Activated CD8-positive, alpha-beta memory T cell treated with anti-CD3 and anti-CD28 coated beads, Interleukin-2, amount 50 U/mL, for 24 hours (primary cell): ENCODE measurements around the gene IPMK.

Experiments used
- DNase-seq: peaks from one replicate; pipeline ENCODE4 v3.0.0-alpha.2; 2020; ENCODE audit errors: extremely low read depth

IPMK gene

DNA sequence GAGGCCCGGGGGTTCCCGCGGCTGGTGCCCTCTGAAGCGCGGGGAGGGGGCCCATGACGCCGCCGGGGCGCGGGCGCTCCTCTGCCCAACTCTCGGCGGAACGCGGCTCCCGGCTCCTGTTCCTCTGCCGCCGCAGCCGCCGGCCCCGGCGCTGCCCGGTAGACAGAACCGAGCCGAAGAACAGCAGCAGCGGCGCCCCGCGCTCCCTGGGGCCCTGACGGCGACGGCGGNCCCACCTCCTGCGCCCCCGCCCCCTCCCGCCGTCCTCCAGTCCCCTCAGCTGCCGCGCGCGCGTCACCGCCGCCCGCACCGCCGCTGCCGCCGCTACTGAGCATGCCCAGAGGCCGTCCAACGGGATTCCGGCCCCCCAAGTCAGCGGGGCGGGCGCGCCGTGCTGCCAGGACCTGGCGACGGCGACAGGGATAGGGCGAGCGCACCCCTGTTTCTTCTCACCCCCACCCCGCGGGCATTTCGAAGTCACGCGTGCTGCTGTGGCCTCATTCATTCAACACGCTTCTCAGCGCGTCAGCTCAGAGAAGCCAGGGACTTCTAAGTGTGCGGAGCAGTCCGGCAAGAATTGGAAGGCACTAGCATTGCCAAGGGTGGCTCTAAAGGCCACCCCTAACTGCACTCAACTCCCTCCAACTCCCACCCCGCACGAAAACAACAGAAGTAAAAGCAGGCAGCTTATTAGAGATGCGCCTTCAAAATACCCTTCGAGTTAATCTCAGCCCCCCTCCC, at the start of gene IPMK:
IPMK (minus strand) TSS at position 182 of the 741 bp plus-strand sequence. CDS start 283 bp downstream, outside the sequence.
- peak; percentile 82 for DNase-seq

DNA sequence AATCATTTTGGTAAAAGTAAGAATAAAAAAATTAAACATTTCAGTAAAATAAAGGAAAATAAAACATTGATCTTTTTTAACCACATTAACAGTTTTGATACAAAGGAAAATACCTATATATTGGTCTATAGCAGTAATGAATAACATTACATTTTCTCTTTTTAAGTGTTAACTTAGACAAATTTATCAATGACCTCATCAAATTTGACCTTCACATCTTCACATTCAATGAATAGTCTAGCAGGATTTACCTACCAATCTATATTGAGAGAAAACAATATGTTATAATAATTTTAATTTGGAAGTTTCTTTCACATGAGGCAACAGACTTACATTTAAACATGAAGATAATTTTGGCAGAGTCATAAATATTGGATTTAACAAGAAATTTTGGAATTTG, 49.2 kb upstream of the IPMK start:
- DNase-seq: no peak

DNA sequence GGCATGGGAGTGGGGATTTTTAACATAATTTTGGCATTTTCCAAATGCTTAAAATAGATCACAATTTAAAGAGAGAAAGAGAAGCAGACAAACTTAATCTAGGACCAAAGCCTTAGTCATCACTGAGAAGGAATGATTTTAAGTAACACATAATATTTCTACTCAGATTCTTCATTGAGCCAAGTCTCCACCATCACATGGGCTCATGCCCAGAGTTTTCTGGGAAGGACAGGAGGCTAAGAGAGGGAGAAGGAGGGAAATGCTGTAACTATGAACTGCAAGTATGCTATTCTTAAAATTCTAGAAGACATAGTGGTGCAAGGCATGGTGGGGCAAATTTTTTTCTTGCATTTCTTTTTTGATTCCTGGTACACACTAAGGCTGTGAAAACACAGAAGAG, 43.3 kb upstream of the IPMK start:
- DNase-seq: no peak

DNA sequence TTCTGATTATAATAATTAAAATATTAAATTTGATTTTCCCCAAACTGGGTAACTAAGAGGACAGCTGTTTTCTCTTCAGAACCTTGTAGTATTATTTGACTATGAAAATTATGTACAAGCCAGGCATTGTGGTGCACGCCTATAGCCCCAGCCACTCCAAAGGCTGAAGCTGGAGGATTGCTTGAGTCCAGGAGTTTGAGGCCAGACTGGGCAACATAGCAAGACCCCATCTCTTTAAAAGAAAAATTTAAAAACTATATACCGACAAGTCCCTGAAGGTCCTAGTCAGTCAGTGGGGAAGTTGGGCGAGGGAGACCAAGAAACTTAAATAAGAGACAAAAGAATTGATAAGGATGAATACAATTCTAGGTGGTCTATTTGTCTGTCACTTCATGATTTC, 40.0 kb upstream of the IPMK start:
- no peak for DNase-seq

DNA sequence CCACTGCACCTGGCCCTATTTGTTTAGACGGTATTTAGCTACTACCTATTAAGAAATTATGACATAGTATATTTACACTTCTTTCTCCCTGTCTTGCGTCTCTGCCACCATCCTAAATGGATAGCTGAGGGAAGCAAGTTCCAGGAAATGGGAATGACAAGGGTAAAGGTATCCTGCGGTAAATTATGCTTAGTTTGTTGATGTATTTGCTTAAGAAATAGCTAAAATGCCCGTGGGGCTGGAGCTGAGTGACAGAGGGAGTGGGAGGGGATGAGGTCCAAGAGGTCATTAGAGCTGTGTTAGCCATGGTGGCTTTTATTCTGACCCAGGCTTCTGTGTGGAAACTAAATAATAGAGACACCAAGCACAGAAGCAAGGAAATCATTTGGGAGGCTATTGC, 38.1 kb upstream of the IPMK start:
- no peak for DNase-seq

DNA sequence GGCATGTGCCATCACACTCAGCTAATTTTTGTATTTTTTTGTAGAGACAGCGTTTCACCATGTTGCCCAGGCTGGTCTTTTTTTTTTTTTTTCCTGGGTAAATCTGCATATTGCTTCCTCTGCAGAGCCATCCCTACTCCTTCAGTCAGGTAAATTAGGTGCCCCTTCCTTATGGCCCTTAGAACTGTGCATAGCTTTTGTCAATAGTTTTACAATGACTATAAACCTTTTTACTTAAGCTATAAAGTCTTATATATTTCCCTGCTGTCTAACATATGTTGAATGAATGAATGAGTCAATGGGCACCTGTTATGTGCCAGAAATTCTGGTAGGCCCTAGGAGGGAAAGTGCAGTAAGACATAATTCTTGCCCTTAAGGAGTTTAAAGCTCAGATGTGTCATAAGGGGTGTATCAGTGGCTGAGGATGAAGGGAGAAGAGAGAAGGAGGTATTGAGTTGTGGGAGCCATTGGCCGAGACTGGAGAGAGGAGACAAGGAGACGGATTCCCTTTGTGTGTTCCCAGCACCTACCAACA, 36.5 kb upstream of the IPMK start:
- no peak for DNase-seq

DNA sequence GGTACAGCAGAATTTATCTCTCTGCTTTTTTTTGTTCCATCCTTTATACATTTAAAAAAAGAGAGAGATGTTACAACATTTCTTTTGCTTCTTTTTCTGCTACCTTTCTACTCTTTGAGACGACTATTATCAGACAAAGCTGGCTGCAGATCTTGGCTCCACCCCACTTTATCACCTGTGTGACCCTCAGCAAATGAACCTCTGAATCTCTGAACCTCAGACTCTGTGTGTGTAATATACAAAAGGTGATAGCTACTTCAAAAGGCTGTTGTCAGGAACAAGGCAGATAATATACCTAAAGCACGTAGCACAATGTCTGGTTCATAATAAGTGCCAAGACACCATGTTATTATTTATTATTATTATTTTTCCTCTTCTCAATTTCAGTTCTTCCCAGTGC, 34.6 kb upstream of the IPMK start:
- DNase-seq: no peak

DNA sequence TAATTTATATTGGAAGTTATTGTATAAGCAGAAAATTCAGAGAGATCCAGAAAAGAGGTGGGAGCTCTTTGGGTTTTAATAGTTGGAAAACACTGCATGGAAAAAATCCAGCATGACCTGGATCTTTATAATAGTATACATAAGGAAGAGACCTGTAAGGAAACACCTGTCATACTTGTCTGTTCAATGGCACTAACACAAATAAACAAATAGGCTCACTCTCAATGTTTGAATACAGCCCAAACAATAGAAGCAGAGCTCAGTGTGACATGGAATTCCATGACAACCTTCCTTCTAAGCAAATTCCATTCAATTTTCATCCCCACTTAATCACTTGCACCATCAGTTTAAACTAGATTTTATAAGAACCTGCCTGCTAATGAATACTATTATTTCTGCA, 33.0 kb upstream of the IPMK start:
- DNase-seq: no peak

DNA sequence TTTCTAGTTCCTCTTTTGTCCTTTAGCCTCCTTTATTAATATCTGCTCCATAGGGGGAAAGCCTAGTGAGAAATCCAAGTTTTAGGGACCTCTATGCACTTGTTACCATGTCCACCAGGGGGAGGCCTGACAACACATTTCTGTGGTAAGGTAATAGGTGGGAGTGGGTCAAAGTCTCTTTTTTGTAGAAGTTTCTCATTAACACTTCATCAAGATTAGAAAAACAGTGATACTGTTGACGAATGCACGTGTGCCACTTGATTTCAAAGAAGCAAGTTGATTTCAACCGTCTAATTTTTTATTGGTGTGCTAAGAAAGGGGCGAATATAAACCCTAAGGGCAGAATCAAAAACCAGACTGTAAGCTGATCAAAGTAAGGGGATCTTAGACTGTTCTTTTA, 31.9 kb upstream of the IPMK start:
- DNase-seq: no peak

DNA sequence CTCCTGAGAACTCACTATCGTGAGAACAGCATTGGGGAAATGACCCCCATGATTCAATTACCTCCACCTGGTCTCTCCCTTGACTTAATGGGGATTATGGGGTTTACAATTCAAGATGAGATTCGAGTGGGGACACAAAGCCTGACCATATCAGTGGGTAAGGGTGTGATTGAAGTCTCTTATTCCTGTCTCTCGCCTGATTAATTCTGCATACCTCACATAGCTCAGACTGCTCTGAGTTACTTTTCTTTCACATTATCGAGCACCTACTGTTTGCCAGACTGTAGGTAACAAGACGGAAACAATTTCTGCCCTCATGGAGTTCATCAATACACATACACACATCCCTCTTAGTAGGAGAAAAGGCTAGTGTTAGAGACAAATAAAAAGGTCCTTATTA, 26.3 kb upstream of the IPMK start:
- no peak for DNase-seq

DNA sequence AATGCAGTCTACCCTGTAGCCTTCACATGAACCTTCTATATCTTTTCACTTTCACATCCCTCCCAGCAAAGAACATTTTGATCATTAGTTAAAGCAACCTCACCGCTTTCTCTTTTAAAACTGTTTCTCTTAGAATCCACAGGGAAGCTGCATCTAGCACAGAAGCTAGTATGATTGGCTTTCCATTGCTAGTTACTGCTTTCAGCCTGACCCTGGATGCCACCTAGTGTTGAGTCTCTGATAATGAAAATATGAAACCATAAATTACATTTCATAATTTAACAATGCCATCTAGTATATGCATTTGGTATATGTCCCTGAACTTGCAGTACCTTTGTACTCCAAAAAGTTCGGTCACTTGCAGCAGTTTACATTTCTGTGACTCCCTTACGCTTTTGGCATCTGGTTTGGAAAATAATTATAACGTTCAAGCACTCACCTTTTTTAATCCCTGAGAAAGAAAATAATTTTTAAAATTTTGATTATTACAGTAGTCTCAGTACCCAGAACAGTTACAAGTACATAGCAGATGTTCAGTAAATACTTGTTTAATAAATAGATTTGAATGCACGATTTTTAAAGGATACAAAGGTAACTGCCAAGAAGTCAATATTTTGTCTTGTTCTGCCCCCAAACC, 24.0 kb upstream of the IPMK start:
- no peak for DNase-seq

DNA sequence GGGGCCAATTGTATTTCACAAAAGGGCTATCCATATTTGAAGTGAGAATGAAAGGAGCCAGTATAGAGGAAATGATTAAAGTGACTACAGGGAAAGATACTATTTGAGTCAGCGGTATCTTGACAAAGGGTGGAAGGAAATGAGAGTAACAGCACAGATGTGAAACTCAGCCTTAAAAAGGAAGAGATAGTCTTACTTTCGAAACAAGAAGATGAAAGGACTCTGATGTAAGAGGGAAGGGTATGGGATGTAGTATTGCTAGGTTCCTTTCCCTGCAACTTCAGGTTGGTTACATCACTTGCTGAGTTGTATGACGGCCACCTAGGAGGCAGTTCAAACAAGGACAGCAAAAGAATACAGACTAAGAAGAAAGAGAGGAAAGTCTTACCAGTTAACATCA, 14.9 kb upstream of the IPMK start:
- no peak for DNase-seq

DNA sequence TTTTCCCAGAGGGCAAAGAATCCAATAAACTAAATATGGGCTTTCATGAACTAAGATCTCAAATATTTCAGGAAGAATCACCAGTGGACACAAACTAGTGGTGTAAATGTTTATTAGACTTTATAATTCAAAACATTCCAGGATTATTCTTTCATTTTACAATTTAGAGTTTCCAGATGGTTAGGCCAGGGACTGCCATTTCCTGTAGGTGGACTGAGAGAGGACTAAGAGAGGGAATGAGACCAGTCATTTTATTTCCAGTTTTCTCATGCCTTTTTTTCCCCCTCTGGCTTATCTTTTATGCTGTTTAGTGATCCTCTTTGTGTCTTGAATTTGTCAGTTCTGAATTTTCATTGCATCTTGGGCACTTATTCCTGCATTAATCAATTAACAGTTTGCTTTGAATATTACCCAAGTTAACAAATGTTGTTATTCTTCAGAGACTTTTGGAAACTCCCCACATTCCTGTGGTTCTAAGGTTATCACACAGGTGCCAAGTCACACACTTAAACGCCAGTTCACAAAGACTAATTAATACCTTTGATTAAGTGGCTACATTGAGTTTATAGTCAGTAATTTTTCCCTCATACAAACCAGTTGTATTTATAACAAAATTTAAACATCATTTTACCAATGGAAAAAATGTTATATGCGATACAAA, 13.5 kb upstream of the IPMK start:
- DNase-seq: no peak

DNA sequence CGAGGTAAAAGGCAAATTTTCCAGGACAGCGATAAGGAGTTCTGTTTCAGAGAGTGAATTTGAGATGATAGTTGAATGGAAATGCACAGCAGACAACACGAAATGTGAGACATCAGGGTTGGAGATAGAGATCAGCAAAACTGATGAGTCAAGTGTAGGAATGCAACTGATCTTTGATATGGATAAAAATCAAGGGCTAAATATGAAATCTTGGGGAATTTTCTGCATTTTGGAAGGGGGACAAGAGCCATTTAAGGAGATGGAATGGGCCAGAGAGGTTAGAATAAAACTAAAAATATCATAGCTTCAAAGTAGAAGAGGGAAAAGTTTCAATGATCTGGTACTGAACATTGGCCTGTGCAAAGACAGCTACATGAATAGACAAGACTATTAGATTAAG, 12.8 kb upstream of the IPMK start:
- no peak for DNase-seq

DNA sequence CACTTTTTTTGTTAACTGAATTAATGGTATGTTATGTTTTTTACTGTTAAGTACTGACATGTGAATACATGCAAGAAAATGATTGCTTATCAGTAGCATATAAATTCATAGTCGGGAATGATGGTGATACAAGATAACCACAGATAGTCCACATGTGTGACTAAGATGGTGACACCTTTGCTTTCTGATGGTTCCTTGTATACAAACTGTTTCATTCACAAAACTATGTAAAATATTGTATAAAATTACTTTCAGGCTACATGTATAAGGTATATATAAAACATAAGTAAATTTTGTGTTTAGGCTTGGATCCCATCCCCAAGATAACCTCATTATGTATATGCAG, 11.2 kb upstream of the IPMK start:
- no peak for DNase-seq

DNA sequence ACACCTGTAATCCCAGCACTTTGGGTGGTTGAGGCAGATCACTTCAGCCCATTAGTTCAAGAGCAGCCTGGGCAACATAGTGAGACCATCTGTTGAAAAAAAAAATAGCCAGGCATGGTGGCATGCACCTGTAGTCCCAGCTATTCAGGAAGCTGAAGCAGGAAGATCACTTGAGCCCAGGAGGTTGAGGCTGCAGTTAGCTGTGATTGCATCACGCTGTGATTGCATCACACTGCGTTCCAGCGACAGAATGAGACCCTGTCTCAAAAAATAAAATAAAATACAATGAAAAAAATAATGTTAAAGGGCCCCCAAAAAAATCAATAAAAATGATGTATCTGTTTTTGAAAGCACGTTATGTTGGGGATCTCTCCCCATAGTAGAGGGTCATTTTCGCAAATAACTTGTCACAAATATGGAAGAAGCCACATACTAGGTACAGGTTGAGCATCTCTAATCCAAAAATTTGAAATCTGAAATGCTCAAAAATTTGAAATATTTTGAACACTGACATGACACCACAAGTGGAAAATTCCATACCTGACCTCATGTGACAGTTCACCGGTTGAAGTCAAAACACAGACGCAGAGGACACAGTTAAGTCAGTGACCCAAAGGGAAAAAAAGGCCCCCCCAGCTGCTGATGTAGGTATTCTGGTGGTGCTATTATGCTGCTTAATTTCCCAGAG, 10.7 kb upstream of the IPMK start:
- DNase-seq: no peak

DNA sequence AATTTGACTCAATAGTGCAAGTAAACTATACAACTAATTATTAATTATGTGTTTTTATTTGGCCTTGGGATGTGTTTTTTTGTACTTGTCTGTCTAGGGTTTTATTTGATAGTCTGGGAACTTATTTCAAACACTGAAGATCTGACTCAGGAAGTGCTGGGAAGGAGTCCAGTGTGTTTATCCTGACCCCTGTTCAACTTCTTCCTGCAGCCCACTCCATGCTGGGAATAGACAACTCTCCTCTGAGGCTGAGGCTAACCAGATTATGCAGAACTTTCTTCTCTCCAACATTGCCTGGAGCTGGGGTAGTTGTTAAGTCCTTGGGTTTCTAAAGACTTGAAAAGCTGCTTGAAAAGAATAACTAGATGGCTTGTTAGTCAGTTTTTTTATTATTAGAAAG, 8.2 kb upstream of the IPMK start:
- DNase-seq: no peak

DNA sequence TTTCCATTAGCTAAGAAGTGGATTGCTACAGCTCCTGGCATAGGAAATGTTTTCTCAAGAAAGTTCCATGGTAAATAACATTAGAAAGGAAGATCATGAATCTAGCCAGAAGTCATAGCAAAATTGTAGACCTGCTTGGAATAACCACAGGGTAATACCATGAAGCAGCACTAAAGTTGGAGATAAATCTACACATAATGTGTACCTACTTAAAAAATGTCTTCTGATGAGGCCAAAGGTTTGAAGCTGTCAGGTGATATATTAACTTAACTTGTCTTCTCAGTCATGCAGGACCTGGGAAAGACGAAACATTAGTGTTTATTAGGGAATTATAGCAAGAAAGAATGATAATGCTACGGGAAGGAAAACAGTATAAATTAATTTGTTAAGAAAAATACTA, 7.6 kb upstream of the IPMK start:
- no peak for DNase-seq

DNA sequence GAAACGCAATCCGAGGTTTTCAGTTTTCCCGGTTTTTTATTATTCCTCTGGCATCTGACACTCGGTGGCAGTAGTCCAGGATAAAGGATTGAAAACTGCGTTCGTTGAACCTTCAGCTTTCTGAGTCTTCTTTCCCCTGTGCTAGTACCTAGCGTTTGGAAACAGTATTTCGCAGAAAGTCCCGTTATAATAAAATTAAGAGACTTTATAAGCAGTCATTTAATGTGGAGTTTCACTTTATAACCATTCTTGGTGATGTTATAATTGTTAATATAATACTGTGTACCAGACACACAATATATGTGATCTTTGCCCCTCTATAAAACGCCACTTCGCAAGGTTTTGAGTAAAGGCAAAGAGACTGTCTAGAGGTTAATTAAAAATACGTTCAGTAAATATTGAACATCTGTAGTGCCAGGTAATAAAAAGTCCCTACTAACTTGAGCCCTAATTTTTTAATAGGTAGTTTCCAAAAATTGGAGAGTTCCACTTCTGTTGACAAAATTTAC, 2.1 kb upstream of the IPMK start:
- no peak for DNase-seq

DNA sequence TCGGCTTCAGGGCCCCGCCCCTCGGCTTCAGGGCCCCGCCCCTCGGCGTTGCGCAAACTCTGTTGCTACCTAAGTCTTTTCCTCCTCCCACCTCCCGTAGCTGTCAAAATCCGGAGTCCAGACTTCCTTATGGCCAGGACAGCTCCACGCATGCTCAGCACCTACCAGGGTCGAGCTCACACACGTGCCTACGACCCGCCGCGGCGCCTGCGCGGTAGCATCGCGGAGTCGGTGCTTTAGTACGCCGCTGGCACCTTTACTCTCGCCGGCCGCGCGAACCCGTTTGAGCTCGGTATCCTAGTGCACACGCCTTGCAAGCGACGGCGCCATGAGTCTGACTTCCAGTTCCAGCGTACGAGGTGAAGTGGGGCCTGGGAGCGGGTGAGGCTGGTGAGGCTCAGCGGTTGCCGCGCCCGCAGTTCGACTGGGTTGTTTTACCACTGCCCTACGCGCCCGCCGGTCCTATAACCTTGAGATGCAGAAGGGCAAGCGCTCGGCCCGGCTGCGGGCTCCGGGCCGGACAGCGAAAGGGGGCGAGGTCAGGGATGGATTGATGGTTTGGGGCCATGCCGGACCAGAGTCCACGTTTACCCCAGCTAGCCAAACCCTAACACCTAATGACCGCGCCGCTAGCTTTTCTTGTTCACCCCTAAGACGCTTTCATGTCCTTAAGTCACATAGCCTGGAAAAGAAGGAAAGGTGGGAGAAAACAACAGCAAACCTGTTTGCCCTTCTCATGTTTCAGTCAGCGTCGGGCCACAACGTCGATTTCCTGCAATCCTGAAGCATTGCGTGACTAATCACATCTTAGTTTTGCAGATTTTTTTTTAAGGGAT, 1.5 kb upstream of the IPMK start, which contains the start of gene CISD1:
CISD1 (plus strand) TSS at position 217 of the 836 bp plus-strand sequence; CDS start at position 329, 112 bp downstream.
- DNase-seq: peak; percentile 84

DNA sequence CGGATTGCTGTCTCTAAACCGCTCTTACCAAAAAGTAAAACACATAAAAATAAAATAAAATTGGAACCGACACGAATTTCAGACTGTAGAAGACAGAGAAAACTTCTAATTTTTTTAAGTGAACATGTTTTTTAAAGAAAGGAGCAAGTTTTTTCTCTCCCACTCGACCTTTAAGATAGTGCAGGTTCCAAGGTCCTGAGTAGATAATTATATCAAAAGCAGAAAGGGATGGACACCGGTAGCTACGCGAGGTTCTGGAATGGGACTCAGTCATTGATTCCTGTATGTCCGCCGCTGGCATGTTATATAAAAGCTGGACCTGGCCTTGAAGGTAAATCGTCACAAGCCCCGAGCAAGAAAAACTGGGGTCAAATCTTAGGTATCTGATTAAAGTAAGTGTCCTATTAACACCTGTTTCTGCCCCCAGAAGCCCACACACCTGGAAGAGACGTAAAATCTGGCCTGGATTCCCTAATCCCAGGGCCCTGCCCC, 806 bp upstream of the IPMK start:
- DNase-seq: no peak
